ENCODE data around the gene ANKRD13B. TPM values are rescaled to one million over a fixed set of nuclear protein-coding genes. Genes with fewer than 3 reads are reported as not detected.
A peak's percentile ranks its signal among the peaks of the same experiment; 100 is the strongest.
"Not testable (repeated sequence)": the region's sequence is repeated elsewhere in the genome, so short reads cannot be mapped to it uniquely, and the experiment has no call there.

Gene ANKRD13B
- total RNA-seq, 4 donors from 2014 or later = 4.2 to 14.9 (median 8.3) TPM

GRCh38 chr17:29645515-29646051 lies 52.7 kb downstream of the ANKRD13B start:
- no peaks in the 10 kb centered on the region for H3K27me3 ChIP-seq
- peaks cover 0 to 31% (median 0%) of the 10 kb centered on the region in 3 donors for H3K36me3 ChIP-seq
- no peak overlapping the region for H3K4me3 ChIP-seq
- DNase-seq = peak in 1 of 3 donors; percentile 74
- peak overlapping the region; percentile 4 to 79 (median 46) for H3K27ac ChIP-seq
- TF ChIP-seq POLR2A (IDR thresholded peaks at IDR 0.05) (no peak), CTCF (IDR thresholded peaks at IDR 0.05) (no peak)
- peaks cover 0 to 14% (median 0%) of the 10 kb centered on the region in 4 donors for H3K4me1 ChIP-seq
- no peaks in the 10 kb centered on the region for H3K9me3 ChIP-seq

DNA sequence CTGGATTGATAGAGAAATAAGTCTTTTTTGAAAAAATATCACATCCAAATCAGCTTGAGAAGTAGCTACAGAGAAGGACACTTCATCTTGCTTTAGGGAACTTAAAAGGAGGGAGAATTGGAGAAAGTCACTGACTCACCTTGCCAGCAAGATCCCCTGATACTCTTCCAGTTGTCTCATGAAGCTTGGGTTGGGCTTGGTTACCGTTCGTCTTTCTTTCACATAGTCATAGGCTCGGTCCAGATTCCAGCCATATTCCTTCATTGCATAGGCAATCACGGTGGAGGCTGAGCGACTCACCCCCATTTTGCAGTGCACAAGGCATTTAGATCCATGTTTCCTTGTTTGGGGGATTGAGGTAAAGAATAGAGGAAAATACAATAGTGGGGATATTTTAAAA lies 55.1 kb downstream of the ANKRD13B start:
- Histone ChIP-seq H3K27me3 (no peaks in the 10 kb centered on the region), H3K4me1 (peaks cover 0 to 7% (median 0%) of the 10 kb centered on the region in 4 donors), H3K36me3 (peaks cover 0 to 31% (median 0%) of the 10 kb centered on the region in 3 donors), H3K9me3 (no peaks in the 10 kb centered on the region), H3K27ac (no peak overlapping the region), H3K4me3 (no peak overlapping the region)
- TF ChIP-seq POLR2A (IDR thresholded peaks at IDR 0.05) (no peak), CTCF (IDR thresholded peaks at IDR 0.05) (no peak)
- no peak for DNase-seq

DNA sequence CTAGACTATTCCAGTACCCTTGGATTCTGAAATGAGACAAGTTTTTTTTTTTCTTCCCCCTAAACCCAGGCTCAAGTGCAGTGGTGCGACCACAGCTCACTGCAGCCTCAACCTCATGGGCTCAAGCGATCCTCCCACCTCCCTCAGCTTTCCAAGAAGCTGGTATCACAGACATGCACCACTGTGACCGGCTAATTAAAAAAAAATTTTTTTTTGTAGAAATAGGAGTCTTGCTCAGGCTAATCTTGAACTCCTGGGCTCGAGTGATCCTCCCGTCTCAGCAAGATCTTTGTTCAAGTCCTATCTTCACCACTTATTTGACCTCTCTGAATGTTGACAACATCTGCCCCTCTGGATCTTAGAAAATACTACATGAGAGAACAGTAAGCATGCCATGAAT lies 56.4 kb downstream of the ANKRD13B start:
- no peaks in the 10 kb centered on the region for H3K9me3 ChIP-seq
- TF ChIP-seq CTCF (IDR thresholded peaks at IDR 0.05) (no peak), POLR2A (IDR thresholded peaks at IDR 0.05) (no peak)
- H3K27ac ChIP-seq = no peak overlapping the region
- no peak overlapping the region for H3K4me3 ChIP-seq
- H3K4me1 ChIP-seq = no peaks in the 10 kb centered on the region
- peaks cover 0 to 31% (median 0%) of the 10 kb centered on the region in 3 donors for H3K36me3 ChIP-seq
- no peaks in the 10 kb centered on the region for H3K27me3 ChIP-seq
- no peak for DNase-seq

GRCh38 chr17:29650396-29650795 lies 57.5 kb downstream of the ANKRD13B start:
- no peak for TF ChIP-seq CTCF (IDR thresholded peaks at IDR 0.05)
- TF ChIP-seq POLR2A (IDR thresholded peaks at IDR 0.05) = no peak
- Histone ChIP-seq H3K4me3 (no peak overlapping the region), H3K27me3 (no peaks in the 10 kb centered on the region), H3K27ac (no peak overlapping the region), H3K36me3 (peaks cover 0 to 32% (median 0%) of the 10 kb centered on the region in 3 donors), H3K4me1 (no peaks in the 10 kb centered on the region), H3K9me3 (no peaks in the 10 kb centered on the region)
- no peak for DNase-seq

DNA sequence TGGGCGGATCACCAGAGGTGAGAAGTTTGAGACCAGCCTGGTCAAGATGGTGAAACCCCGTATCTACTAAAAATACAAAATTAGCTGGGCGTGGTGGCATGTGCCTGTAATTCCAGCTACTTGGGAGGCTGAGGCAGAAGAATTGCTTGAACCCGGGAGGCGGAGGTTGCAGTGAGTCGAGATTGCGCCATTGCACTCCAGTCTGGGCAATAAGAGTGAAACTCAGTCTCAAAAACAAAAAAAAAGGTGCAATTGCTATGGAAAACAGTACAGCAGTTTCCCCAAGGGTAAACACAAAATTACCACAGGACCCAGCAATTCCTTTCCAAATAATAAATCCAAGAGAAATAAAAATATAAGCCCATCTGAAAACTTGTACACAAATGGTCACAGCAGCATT lies 59.0 kb downstream of the ANKRD13B start:
- H3K36me3 ChIP-seq = peaks cover 0 to 39% (median 0%) of the 10 kb centered on the region in 3 donors
- not testable (repeated sequence) for H3K4me1 ChIP-seq, H3K27ac ChIP-seq, H3K27me3 ChIP-seq, H3K9me3 ChIP-seq, DNase-seq, H3K4me3 ChIP-seq

DNA sequence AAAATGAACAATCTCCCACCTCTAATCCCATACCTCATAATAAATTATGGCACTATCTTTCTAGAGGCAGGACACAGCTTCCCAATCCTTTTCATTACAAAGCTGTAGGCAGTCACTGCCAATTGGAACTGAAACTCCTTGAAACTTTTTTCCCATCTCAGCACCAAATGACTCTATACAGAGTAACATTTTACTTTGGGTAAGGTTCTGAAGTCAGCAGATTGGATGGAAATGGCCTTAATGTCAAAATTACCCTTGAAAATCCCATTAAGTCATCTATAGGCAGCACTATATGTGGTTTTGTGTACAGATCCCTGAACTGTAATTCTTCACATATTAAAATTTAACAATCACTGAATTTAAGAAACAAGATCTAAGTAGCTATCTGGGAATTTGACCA lies 60.0 kb downstream of the ANKRD13B start:
- no peak overlapping the region for H3K4me3 ChIP-seq
- TF ChIP-seq CTCF (IDR thresholded peaks at IDR 0.05) = no peak
- TF ChIP-seq POLR2A (IDR thresholded peaks at IDR 0.05) = no peak

More for the DNA sequence above, 60.0 kb downstream of the ANKRD13B start:
- no peak for DNase-seq
- H3K36me3 ChIP-seq = peaks cover 0 to 37% (median 0%) of the 10 kb centered on the region in 3 donors
- H3K27me3 ChIP-seq = no peaks in the 10 kb centered on the region
- H3K9me3 ChIP-seq = no peaks in the 10 kb centered on the region
- no peaks in the 10 kb centered on the region for H3K4me1 ChIP-seq
- H3K27ac ChIP-seq = no peak overlapping the region

Measured in Peyer's patch (tissue), 4 donors.